Measurements from ENCODE around the gene TRIM2. TPM values are rescaled to one million over a fixed set of nuclear protein-coding genes. Genes with fewer than 3 reads are reported as not detected.

TRIM2 gene
- total and polyA plus RNA-seq, 2 of the 8 experiments (the other 6 are each of a cell fraction or from before 2014, with no cell fraction given) = 34.0 to 59.8 TPM

GRCh38 chr4:153241970-153242838 is 38.0 kb downstream of the TRIM2 start (continued):
- TF ChIP-seq, protein P1, sequence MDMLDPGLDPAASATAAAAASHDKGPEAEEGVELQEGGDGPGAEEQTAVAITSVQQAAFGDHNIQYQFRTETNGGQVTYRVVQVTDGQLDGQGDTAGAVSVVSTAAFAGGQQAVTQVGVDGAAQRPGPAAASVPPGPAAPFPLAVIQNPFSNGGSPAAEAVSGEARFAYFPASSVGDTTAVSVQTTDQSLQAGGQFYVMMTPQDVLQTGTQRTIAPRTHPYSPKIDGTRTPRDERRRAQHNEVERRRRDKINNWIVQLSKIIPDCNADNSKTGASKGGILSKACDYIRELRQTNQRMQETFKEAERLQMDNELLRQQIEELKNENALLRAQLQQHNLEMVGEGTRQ (IDR thresholded peaks at IDR 0.05; ENCODE audit: low read length) = no peak
- no peak for TF ChIP-seq GABPA (IDR thresholded peaks at IDR 0.05; ENCODE audit: borderline replicate concordance, insufficient read depth, low read length)
